ENCODE measurements around the gene GAS1.

The GAS1 gene

GRCh38 chr9:86947146-86948073, at the start of gene GAS1:
GAS1 (minus strand) TSS chr9:86947506; CDS start chr9:86946779, 727 bp downstream.
- Histone ChIP-seq H3K4me1 (ENCODE audit: control insufficient read depth in 1 of 2, insufficient read depth in 2 of 2, low read length in 2 of 2) (peaks cover 0 to 15% of the 10 kb centered on the region in 2 donors), H3K27me3 (ENCODE audit: low read depth, low read length) (peaks cover 4% of the 10 kb centered on the region), H3K9me3 (ENCODE audit: control insufficient read depth in 1 of 2, low read length in 2 of 2) (no peaks in the 10 kb centered on the region), H3K4me3 (ENCODE audit: low read depth in 1 of 2, low read length in 2 of 2) (peak within 1 kb of the TSS; percentile 69 to 88), H3K27ac (ENCODE audit: low read length) (peak within 1 kb of the TSS; percentile 70), H3K36me3 (ENCODE audit: control insufficient read depth in 1 of 2, insufficient read depth in 2 of 2, low read length in 2 of 2) (no peaks in the 10 kb centered on the region)

- H3K27ac ChIP-seq (ENCODE audit: low read length): no peak overlapping the region
- H3K4me1 ChIP-seq (ENCODE audit: control insufficient read depth in 1 of 2, insufficient read depth in 2 of 2, low read length in 2 of 2): no peaks in the 10 kb centered on the region
- H3K36me3 ChIP-seq (ENCODE audit: control insufficient read depth in 1 of 2, insufficient read depth in 2 of 2, low read length in 2 of 2): no peaks in the 10 kb centered on the region
These were observed 46.9 kb upstream of the GAS1 start for GRCh38 chr9:86994231-86994630.

GRCh38 chr9:86993830-86994229, 46.5 kb upstream of the GAS1 start:
- H3K4me3 ChIP-seq (ENCODE audit: low read depth in 1 of 2, low read length in 2 of 2): no peak overlapping the region
- H3K4me1 ChIP-seq (ENCODE audit: control insufficient read depth in 1 of 2, insufficient read depth in 2 of 2, low read length in 2 of 2): no peaks in the 10 kb centered on the region
- no peaks in the 10 kb centered on the region for H3K27me3 ChIP-seq (ENCODE audit: low read depth, low read length)
- no peak overlapping the region for H3K27ac ChIP-seq (ENCODE audit: low read length)
- H3K9me3 ChIP-seq (ENCODE audit: control insufficient read depth in 1 of 2, low read length in 2 of 2): no peaks in the 10 kb centered on the region
- no peaks in the 10 kb centered on the region for H3K36me3 ChIP-seq (ENCODE audit: control insufficient read depth in 1 of 2, insufficient read depth in 2 of 2, low read length in 2 of 2)

More at GRCh38 chr9:86994231-86994630, 46.9 kb upstream of the GAS1 start:
- H3K4me3 ChIP-seq (ENCODE audit: low read depth in 1 of 2, low read length in 2 of 2): no peak overlapping the region
- H3K27me3 ChIP-seq (ENCODE audit: low read depth, low read length): no peaks in the 10 kb centered on the region
- no peaks in the 10 kb centered on the region for H3K9me3 ChIP-seq (ENCODE audit: control insufficient read depth in 1 of 2, low read length in 2 of 2)

GRCh38 chr9:86991077-86991476, 43.8 kb upstream of the GAS1 start:
- Histone ChIP-seq H3K27ac (ENCODE audit: low read length) (no peak overlapping the region), H3K27me3 (ENCODE audit: low read depth, low read length) (no peaks in the 10 kb centered on the region), H3K36me3 (ENCODE audit: control insufficient read depth in 1 of 2, insufficient read depth in 2 of 2, low read length in 2 of 2) (no peaks in the 10 kb centered on the region), H3K4me1 (ENCODE audit: control insufficient read depth in 1 of 2, insufficient read depth in 2 of 2, low read length in 2 of 2) (no peaks in the 10 kb centered on the region), H3K4me3 (ENCODE audit: low read depth in 1 of 2, low read length in 2 of 2) (no peak overlapping the region), H3K9me3 (ENCODE audit: control insufficient read depth in 1 of 2, low read length in 2 of 2) (no peaks in the 10 kb centered on the region)

GRCh38 chr9:86990290-86990689, 43.0 kb upstream of the GAS1 start:
- no peaks in the 10 kb centered on the region for H3K36me3 ChIP-seq (ENCODE audit: control insufficient read depth in 1 of 2, insufficient read depth in 2 of 2, low read length in 2 of 2)
- H3K27ac ChIP-seq (ENCODE audit: low read length): no peak overlapping the region
- no peaks in the 10 kb centered on the region for H3K9me3 ChIP-seq (ENCODE audit: control insufficient read depth in 1 of 2, low read length in 2 of 2)
- no peaks in the 10 kb centered on the region for H3K27me3 ChIP-seq (ENCODE audit: low read depth, low read length)
- H3K4me1 ChIP-seq (ENCODE audit: control insufficient read depth in 1 of 2, insufficient read depth in 2 of 2, low read length in 2 of 2): no peaks in the 10 kb centered on the region
- no peak overlapping the region for H3K4me3 ChIP-seq (ENCODE audit: low read depth in 1 of 2, low read length in 2 of 2)

- Histone ChIP-seq H3K36me3 (ENCODE audit: control insufficient read depth in 1 of 2, insufficient read depth in 2 of 2, low read length in 2 of 2) (no peaks in the 10 kb centered on the region), H3K4me1 (ENCODE audit: control insufficient read depth in 1 of 2, insufficient read depth in 2 of 2, low read length in 2 of 2) (no peaks in the 10 kb centered on the region), H3K4me3 (ENCODE audit: low read depth in 1 of 2, low read length in 2 of 2) (no peak overlapping the region), H3K27ac (ENCODE audit: low read length) (no peak overlapping the region), H3K27me3 (ENCODE audit: low read depth, low read length) (no peaks in the 10 kb centered on the region), H3K9me3 (ENCODE audit: control insufficient read depth in 1 of 2, low read length in 2 of 2) (no peaks in the 10 kb centered on the region)
These were observed 40.6 kb upstream of the GAS1 start for GRCh38 chr9:86987900-86988299.

- no peaks in the 10 kb centered on the region for H3K27me3 ChIP-seq (ENCODE audit: low read depth, low read length)
- H3K4me3 ChIP-seq (ENCODE audit: low read depth in 1 of 2, low read length in 2 of 2): no peak overlapping the region
- H3K9me3 ChIP-seq (ENCODE audit: control insufficient read depth in 1 of 2, low read length in 2 of 2): no peaks in the 10 kb centered on the region
- H3K4me1 ChIP-seq (ENCODE audit: control insufficient read depth in 1 of 2, insufficient read depth in 2 of 2, low read length in 2 of 2): no peaks in the 10 kb centered on the region
- H3K36me3 ChIP-seq (ENCODE audit: control insufficient read depth in 1 of 2, insufficient read depth in 2 of 2, low read length in 2 of 2): no peaks in the 10 kb centered on the region
- no peak overlapping the region for H3K27ac ChIP-seq (ENCODE audit: low read length)
These were observed 37.9 kb upstream of the GAS1 start for GRCh38 chr9:86985132-86985647.

GRCh38 chr9:86983620-86984259, 36.4 kb upstream of the GAS1 start:
- Histone ChIP-seq H3K9me3 (ENCODE audit: control insufficient read depth in 1 of 2, low read length in 2 of 2) (no peaks in the 10 kb centered on the region), H3K27me3 (ENCODE audit: low read depth, low read length) (no peaks in the 10 kb centered on the region), H3K4me3 (ENCODE audit: low read depth in 1 of 2, low read length in 2 of 2) (no peak overlapping the region), H3K4me1 (ENCODE audit: control insufficient read depth in 1 of 2, insufficient read depth in 2 of 2, low read length in 2 of 2) (no peaks in the 10 kb centered on the region), H3K27ac (ENCODE audit: low read length) (no peak overlapping the region), H3K36me3 (ENCODE audit: control insufficient read depth in 1 of 2, insufficient read depth in 2 of 2, low read length in 2 of 2) (no peaks in the 10 kb centered on the region)

- H3K27me3 ChIP-seq (ENCODE audit: low read depth, low read length): no peaks in the 10 kb centered on the region
- H3K4me3 ChIP-seq (ENCODE audit: low read depth in 1 of 2, low read length in 2 of 2): no peak overlapping the region
- no peaks in the 10 kb centered on the region for H3K36me3 ChIP-seq (ENCODE audit: control insufficient read depth in 1 of 2, insufficient read depth in 2 of 2, low read length in 2 of 2)
- no peaks in the 10 kb centered on the region for H3K9me3 ChIP-seq (ENCODE audit: control insufficient read depth in 1 of 2, low read length in 2 of 2)
- no peaks in the 10 kb centered on the region for H3K4me1 ChIP-seq (ENCODE audit: control insufficient read depth in 1 of 2, insufficient read depth in 2 of 2, low read length in 2 of 2)
- no peak overlapping the region for H3K27ac ChIP-seq (ENCODE audit: low read length)
These were observed 35.9 kb upstream of the GAS1 start for GRCh38 chr9:86983249-86983619.

GRCh38 chr9:86980802-86981201, 33.5 kb upstream of the GAS1 start:
- Histone ChIP-seq H3K4me3 (ENCODE audit: low read depth in 1 of 2, low read length in 2 of 2) (no peak overlapping the region), H3K9me3 (ENCODE audit: control insufficient read depth in 1 of 2, low read length in 2 of 2) (no peaks in the 10 kb centered on the region), H3K4me1 (ENCODE audit: control insufficient read depth in 1 of 2, insufficient read depth in 2 of 2, low read length in 2 of 2) (no peaks in the 10 kb centered on the region), H3K36me3 (ENCODE audit: control insufficient read depth in 1 of 2, insufficient read depth in 2 of 2, low read length in 2 of 2) (no peaks in the 10 kb centered on the region), H3K27me3 (ENCODE audit: low read depth, low read length) (no peaks in the 10 kb centered on the region), H3K27ac (ENCODE audit: low read length) (no peak overlapping the region)

GRCh38 chr9:86979657-86980056, 32.4 kb upstream of the GAS1 start:
- Histone ChIP-seq H3K4me1 (ENCODE audit: control insufficient read depth in 1 of 2, insufficient read depth in 2 of 2, low read length in 2 of 2) (no peaks in the 10 kb centered on the region), H3K27me3 (ENCODE audit: low read depth, low read length) (no peaks in the 10 kb centered on the region), H3K4me3 (ENCODE audit: low read depth in 1 of 2, low read length in 2 of 2) (no peak overlapping the region), H3K27ac (ENCODE audit: low read length) (no peak overlapping the region), H3K36me3 (ENCODE audit: control insufficient read depth in 1 of 2, insufficient read depth in 2 of 2, low read length in 2 of 2) (no peaks in the 10 kb centered on the region), H3K9me3 (ENCODE audit: control insufficient read depth in 1 of 2, low read length in 2 of 2) (no peaks in the 10 kb centered on the region)

Data from muscle layer of duodenum (tissue), 2 donors.